Mucosa of rectum (tissue), 2 donors: ENCODE data around the gene GMIP.
A peak's percentile ranks its signal among the peaks of the same experiment; 100 is the strongest.
"Not testable (repeated sequence)": the region's sequence is repeated elsewhere in the genome, so short reads cannot be mapped to it uniquely, and the experiment has no call there.

Experiments used
- H3K27ac ChIP-seq, 2 donors: one replicate each; pipeline ENCODE4 v1.7.0; 2013; ENCODE audit warnings: inconsistent platforms in 2 of 2, low read depth in 2 of 2, low read length in 2 of 2
- H3K27me3 ChIP-seq, 2 donors: one replicate each; pipeline ENCODE4 v1.7.0; 2013; ENCODE audit warnings: low read length in 2 of 2; ENCODE audit not compliant: control insufficient read depth in 2 of 2, insufficient read depth in 2 of 2
- H3K36me3 ChIP-seq, 2 donors: one replicate each; pipeline ENCODE4 v1.7.0; 2013; ENCODE audit warnings: low read length in 2 of 2; ENCODE audit not compliant: control insufficient read depth in 2 of 2, insufficient read depth in 2 of 2
- H3K4me1 ChIP-seq, 2 donors: one replicate each; pipeline ENCODE4 v1.7.0; 2013; ENCODE audit warnings: low read length in 2 of 2, mild to moderate bottlenecking in 1 of 2; ENCODE audit not compliant: control insufficient read depth in 2 of 2, insufficient read depth in 2 of 2
- H3K4me3 ChIP-seq, 2 donors: one replicate each; pipeline ENCODE4 v1.7.0; 2013; ENCODE audit warnings: low read length in 2 of 2
- H3K9ac ChIP-seq, 2 donors: one replicate each; pipeline ENCODE4 v1.7.0; 2013; ENCODE audit warnings: low read length in 2 of 2, low read depth in 1 of 2, mild to moderate bottlenecking in 1 of 2
- H3K9me3 ChIP-seq, 2 donors: one replicate each; pipeline ENCODE4 v1.7.0; 2013; ENCODE audit warnings: low read length in 2 of 2; ENCODE audit not compliant: control insufficient read depth in 2 of 2
- donor health status: healthy.
- donor health status: Normal muscosa, but diverticular disease.

GMIP gene

GRCh38 chr19:19643158-19644053, at the start of gene GMIP:
TSS of gene GMIP (minus strand) at chr19:19643657. CDS start at chr19:19643529, 128 bp downstream.
- no peaks in the 10 kb centered on the region for H3K27me3 ChIP-seq
- peak within 1 kb of the TSS; percentile 80 to 84 for H3K9ac ChIP-seq
- peak within 1 kb of the TSS; percentile 88 to 91 for H3K27ac ChIP-seq
- H3K36me3 ChIP-seq: peaks cover 23 to 31% of the 10 kb centered on the region in 2 donors
- H3K9me3 ChIP-seq: no peaks in the 10 kb centered on the region
- peaks cover 0 to 5% of the 10 kb centered on the region in 2 donors for H3K4me1 ChIP-seq
- peak within 1 kb of the TSS; percentile 79 to 93 for H3K4me3 ChIP-seq

- no peak overlapping the region for H3K4me3 ChIP-seq
- H3K4me1 ChIP-seq: no peaks in the 10 kb centered on the region
- H3K9ac ChIP-seq: no peak overlapping the region
- H3K9me3 ChIP-seq: peaks cover 0 to 2% of the 10 kb centered on the region in 2 donors
- H3K27ac ChIP-seq: no peak overlapping the region
- H3K36me3 ChIP-seq: no peaks in the 10 kb centered on the region
- no peaks in the 10 kb centered on the region for H3K27me3 ChIP-seq
These were observed 48.2 kb upstream of the GMIP start for GRCh38 chr19:19691683-19692082.

GRCh38 chr19:19689023-19689422, 45.6 kb upstream of the GMIP start:
- H3K27me3 ChIP-seq, H3K9ac ChIP-seq, H3K4me3 ChIP-seq, H3K27ac ChIP-seq, H3K4me1 ChIP-seq, H3K9me3 ChIP-seq, H3K36me3 ChIP-seq: not testable (repeated sequence)

- Histone ChIP-seq H3K9me3 (peaks cover 0 to 2% of the 10 kb centered on the region in 2 donors), H3K27me3 (no peaks in the 10 kb centered on the region), H3K36me3 (no peaks in the 10 kb centered on the region), H3K4me3 (no peak overlapping the region), H3K4me1 (no peaks in the 10 kb centered on the region), H3K27ac (no peak overlapping the region), H3K9ac (no peak overlapping the region)
These were observed 43.6 kb upstream of the GMIP start for GRCh38 chr19:19687090-19687489.

- Histone ChIP-seq H3K9me3 (peaks cover 0 to 2% of the 10 kb centered on the region in 2 donors), H3K4me1 (no peaks in the 10 kb centered on the region), H3K4me3 (no peak overlapping the region), H3K9ac (no peak overlapping the region), H3K27me3 (no peaks in the 10 kb centered on the region), H3K27ac (no peak overlapping the region), H3K36me3 (peaks cover 0 to under 1% of the 10 kb centered on the region in 2 donors)
These were observed 43.1 kb upstream of the GMIP start for GRCh38 chr19:19686580-19686979.

GRCh38 chr19:19686119-19686518, 42.7 kb upstream of the GMIP start:
- not testable (repeated sequence) for H3K9me3 ChIP-seq, H3K27me3 ChIP-seq, H3K27ac ChIP-seq, H3K36me3 ChIP-seq, H3K4me1 ChIP-seq, H3K4me3 ChIP-seq, H3K9ac ChIP-seq

- Histone ChIP-seq H3K4me3 (peak overlapping the region in 1 of 2 donors; percentile 3), H3K27ac (no peak overlapping the region), H3K27me3 (no peaks in the 10 kb centered on the region), H3K9ac (no peak overlapping the region), H3K4me1 (no peaks in the 10 kb centered on the region), H3K36me3 (peaks cover 39 to 43% of the 10 kb centered on the region in 2 donors), H3K9me3 (peaks cover 24 to 29% of the 10 kb centered on the region in 2 donors)
These were observed 36.0 kb upstream of the GMIP start for GRCh38 chr19:19679176-19680073.

- Histone ChIP-seq H3K27ac (no peak overlapping the region), H3K9ac (no peak overlapping the region), H3K9me3 (peaks cover 24 to 29% of the 10 kb centered on the region in 2 donors), H3K4me3 (no peak overlapping the region), H3K4me1 (no peaks in the 10 kb centered on the region), H3K27me3 (no peaks in the 10 kb centered on the region), H3K36me3 (peaks cover 39 to 50% of the 10 kb centered on the region in 2 donors)
These were observed 34.1 kb upstream of the GMIP start for GRCh38 chr19:19677579-19677978.

GRCh38 chr19:19674315-19674714, 30.9 kb upstream of the GMIP start:
- Histone ChIP-seq H3K27me3 (no peaks in the 10 kb centered on the region), H3K36me3 (peaks cover 31 to 38% of the 10 kb centered on the region in 2 donors), H3K27ac (no peak overlapping the region), H3K4me3 (no peak overlapping the region), H3K9me3 (peaks cover 15 to 22% of the 10 kb centered on the region in 2 donors), H3K4me1 (peaks cover 0 to 8% of the 10 kb centered on the region in 2 donors), H3K9ac (no peak overlapping the region)

- Histone ChIP-seq H3K9me3 (peaks cover 6 to 11% of the 10 kb centered on the region in 2 donors), H3K36me3 (peaks cover 16 to 27% of the 10 kb centered on the region in 2 donors), H3K27me3 (no peaks in the 10 kb centered on the region), H3K9ac (no peak overlapping the region), H3K4me1 (peaks cover 0 to 8% of the 10 kb centered on the region in 2 donors), H3K27ac (no peak overlapping the region), H3K4me3 (no peak overlapping the region)
These were observed 29.4 kb upstream of the GMIP start for GRCh38 chr19:19672816-19673215.
